ENCODE measurements around the gene USP6NL.
A peak's percentile ranks its signal among the peaks of the same experiment; 100 is the strongest.
"Not testable (repeated sequence)": the region's sequence is repeated elsewhere in the genome, so short reads cannot be mapped to it uniquely, and the experiment has no call there.

USP6NL gene

DNA sequence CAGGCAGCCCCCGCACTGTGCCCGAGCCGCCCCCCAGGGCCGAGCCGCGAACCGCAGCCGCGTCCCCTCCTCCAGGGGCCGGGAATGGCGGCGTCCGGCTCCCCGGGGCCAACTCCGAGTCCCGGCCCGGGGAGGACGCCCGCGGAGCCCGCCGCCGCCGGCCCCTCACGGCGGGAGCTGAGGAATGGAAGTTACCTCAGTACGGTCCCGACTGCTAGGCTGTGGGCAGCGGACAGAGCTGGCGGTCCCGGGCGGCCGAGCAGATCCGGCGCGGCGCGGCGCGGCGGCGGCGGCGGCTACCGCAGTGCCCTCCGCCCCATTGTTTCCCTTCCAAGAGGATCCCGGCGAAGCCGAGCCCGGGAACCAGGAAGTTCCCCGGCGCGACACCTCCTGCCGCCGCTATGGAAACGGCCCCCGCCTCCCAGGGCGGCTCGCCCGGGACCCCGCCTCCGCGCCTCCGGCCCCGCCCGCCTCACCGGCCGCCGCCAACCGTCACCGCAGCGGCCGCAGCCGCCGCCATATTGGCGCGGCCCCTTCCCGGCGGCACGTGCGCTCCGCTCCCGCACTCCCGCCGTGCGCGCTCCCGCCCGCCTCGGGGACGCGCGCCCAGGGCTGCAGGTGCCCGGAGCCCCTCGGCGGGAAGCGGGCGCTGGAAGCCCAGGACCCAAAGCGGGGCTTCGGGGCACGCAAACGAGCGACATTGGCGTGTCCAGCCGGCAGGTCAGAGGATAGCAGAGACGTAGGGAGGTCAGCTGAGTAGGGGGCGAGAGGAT lies at the start of gene USP6NL:
Gene USP6NL (minus strand): TSS at position 403 of the 773 bp plus-strand sequence. CDS start 14,016 bp downstream, outside the sequence.
- peak; percentile 40 for DNase-seq

DNA sequence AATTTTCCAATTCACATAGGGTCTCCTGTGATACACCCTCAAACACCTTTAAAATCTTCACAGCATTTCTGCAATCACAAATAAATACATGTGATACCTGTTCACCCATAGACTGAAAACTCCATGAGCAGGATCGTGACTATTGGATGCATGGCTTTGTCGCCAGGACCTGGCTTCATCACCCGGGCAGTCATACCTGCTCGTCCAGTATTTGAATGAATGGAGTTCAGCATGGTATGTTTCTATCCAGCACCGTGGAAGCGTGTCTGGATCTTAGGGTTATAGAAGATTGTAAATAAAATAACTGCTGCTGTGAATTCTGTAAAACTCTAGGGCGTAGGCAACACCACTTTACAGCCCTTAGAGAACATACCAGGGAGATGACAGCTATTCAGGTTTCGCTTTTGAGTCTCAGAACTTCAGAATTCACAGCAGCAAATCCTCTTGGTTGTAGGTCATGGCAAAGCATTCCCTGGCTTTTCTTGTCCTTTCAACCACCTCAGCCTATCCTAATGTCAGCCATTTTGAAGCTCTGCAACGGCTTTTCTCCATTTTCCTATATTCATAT lies 47.4 kb upstream of the USP6NL start:
- DNase-seq, result no peak

DNA sequence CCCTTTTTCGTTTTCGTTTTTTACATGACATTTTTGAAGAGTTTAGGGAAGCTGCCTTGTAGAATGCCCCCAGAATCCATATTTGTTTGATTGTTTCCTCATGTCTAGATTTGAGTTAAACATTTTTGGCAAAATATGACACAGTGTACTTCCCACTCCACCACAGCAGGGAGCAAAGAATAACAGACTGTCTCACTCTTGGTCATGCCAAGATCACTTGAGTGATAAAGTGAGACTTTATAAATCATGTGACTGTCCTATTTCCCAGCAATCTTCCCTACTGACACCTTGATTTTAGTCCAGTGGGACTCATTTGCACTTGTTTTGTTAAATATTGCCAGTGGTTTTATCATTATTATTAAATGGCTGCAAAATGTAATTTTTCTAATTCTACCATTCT lies 44.4 kb upstream of the USP6NL start:
- no peak for DNase-seq

DNA sequence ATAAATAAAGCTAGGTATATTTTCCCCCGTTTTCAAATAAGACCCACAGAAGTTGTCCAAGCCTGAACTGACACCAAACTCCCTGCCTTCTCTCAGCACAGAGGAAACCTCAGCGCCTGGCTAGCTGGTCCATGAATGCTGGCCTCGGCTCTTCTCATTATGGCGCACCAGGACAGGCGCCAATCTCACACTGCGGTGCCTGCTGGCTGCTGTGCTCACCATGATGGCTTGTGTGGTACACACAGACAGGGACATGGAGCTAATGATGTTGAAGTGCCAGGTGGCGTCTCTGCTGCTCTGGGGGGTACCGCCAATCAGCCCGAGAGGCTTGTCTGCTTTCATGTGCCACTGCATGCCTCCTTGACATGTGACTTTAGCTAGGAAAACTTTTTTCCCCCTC lies 43.2 kb upstream of the USP6NL start:
- no peak for DNase-seq

DNA sequence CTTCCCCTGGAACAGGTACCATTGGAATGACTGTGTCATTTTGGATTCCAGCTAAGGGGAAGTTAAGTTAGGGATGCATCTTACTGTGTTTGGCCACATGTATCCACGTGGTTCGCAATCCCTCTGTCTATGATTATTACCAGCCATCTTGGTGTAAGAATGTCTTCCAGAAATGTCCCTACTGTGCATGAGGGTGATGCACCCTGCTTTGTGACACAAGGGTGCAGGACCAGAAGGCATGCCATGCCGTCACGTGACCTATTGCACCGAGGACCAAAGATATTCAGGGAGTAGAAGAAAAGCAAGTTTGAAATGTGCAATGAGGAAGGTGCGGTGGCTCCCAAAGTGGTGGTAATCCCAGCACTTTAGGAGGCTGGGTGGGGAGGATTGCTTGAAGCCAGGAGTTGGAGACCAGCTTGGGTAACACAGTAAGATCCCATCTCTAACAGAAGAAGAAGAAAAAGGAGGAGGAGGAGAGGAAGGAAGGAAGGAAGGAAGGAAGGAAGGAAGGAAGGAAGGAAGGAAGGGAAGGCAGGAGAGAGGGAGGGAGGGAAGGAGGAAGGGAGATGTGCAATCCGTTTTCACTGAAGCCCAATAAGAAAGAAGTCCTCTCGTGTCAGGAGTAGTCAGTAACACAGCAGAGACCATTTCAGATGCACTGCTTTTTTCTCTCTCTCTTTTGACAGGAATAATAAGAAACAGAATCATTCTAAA lies 42.5 kb upstream of the USP6NL start:
- DNase-seq, result no peak

DNA sequence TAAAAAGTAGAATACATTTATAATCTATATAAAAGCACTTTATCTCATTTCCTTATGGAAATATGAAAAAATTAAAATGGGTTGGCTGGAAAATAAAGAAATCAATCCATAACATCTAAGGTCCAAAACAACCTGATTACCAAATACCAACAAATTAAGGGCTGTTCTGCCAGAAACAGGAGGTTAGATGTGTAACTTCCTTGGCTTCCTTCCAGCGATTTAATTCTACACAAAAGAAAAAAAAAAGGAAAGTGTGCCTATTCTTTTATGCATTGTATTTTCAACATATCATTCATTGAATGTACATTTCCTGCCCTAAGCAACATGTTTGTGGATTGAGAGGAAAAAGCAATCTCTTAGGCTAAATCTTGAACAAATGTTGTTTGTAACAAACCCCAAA lies 36.2 kb upstream of the USP6NL start:
- no peak for DNase-seq

DNA sequence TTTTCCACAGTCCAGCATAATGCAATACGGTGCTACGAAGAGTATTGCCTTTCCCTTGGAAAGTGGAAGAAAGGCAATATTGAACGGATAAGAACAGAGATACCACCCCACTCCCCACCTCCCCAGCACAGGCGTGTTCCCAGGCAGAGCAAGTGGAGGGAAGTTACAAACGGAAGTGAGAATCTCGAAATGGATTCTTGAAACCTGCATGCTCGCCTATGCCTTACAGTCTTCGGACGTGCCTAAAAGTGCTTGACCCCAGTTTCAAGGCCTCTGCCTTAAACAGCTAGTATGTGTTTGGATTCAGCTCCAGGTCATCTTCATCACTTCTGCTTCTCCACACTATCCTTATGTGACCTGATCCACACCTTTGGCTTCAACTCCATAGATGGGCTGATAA lies 35.0 kb upstream of the USP6NL start:
- DNase-seq, result no peak

DNA sequence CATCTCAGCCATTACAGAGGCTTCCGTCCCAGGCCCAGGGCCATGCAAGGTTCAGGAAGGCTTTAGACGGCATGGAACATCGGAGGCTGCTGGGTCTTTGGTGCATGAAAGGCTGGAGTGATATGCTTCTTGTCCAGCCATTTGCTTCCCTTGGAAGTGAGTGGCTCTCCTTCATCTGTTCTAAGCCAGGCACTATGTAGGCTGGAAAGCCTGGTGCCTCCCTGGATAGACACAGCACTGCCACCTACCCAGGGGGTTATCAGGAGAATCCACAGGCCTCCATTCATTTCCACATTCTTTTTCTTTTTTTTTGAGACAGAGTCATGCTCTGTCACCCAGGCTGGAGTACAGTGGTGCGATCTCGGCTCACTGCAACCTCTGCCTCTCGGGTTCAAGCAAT lies 31.6 kb upstream of the USP6NL start:
- DNase-seq, result no peak

DNA sequence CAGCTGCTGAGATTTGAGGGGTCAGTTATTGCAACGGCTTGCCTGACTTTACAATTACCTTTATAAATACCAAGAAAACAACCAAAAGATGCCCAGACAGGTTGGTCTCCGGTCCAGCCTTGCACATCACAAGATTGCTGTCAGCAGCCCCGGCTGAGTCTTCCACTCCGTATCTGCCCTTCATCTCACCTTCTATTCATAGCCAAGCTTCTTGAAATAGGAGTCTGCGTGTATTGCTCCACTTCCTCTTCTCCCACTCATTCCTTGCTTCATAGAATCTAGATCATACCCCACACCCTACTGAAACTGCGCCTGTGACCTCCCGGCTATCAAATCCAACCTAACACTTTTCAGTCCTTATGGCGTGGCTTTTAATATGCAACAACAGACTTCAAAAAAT lies 31.1 kb upstream of the USP6NL start:
- DNase-seq, result no peak

DNA sequence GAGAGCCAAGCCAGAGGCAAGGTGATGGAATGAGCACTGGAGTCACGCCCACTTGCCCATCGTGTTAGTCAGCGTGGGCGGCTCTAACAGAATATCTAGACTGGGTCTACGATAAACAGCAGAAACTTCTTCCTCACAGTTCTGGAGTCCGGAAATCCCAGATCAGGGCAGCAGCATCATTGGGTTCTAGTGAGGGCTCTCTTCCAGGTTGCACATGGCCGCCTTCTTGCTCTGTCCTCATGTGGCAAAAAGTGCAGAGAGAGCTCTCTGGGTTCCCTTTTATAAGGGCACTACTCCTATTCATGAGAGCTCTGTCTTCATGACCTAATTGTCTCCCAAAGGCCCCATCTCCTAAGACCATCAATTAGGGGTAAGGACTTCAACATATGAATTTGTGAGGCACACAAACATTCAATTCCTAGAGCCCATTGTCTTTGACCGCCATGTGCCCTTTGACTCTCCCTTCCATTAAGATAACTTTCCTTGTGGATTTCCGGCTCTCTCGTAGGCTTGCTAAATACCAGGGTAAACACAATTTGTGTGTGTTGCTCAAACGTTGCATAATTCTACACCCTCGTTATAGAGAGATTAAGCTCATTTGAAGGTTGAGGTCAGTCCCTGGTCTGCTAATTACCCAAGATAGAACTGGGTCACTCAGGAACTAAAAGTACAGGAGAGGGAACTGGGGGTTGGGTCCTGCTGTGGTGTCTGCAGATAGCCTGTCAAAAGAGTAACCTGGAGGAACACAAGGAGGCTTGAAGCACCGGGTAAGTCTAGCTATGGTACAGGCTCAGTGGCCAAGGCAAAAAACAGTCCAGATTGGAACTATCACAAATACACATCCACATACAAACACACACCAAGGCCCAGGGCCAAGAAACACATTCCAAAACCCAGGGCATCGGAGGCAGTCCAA lies 28.7 kb upstream of the USP6NL start:
- no peak for DNase-seq

DNA sequence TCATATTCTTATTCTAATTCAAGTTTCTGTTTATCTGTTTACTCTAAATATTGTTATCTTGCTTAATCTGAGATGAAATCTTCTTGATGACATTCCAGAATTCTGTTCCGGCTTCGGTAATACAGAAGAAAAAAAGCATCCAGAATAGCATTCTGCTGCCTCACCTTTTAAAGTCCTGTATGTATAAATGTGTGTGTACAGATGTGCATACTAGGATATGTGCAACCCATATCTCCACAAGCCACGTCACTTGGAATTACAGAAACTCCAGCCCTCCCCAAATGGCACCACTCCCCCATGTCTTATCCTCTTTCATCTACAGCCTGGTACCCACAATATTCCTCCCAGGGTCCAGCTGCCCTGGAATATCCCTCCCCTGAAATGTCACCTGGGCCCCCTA lies 27.9 kb upstream of the USP6NL start:
- DNase-seq, result no peak

DNA sequence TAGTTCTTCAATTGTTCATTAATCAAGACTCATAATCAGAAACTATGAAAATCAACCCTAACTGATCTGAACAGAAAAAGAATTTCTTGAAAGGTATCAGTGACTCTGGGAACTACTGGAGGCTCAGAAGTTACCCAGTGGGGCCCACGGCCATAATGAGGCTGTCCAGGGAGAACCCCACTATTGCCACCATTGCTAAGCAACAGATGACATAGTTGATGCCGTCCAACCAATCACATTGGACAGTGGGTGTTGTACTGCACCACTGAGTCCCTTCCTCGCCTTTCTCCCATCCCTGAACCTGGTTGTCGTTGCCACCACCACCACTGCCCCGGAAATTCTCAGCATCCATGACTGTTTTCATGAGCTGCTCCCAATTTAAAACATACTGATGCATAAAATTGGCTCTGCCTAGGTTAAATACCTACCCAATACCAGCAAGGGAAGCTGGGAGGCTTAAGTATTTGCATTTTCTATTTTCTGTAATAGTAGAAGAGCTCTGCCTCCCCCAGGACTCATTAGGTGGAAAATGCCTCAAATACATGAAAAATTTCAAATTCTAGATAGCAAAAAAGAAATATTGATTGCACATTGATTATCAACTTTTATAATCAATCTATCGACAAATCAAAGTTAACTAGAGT lies 26.7 kb upstream of the USP6NL start:
- no peak for DNase-seq

DNA sequence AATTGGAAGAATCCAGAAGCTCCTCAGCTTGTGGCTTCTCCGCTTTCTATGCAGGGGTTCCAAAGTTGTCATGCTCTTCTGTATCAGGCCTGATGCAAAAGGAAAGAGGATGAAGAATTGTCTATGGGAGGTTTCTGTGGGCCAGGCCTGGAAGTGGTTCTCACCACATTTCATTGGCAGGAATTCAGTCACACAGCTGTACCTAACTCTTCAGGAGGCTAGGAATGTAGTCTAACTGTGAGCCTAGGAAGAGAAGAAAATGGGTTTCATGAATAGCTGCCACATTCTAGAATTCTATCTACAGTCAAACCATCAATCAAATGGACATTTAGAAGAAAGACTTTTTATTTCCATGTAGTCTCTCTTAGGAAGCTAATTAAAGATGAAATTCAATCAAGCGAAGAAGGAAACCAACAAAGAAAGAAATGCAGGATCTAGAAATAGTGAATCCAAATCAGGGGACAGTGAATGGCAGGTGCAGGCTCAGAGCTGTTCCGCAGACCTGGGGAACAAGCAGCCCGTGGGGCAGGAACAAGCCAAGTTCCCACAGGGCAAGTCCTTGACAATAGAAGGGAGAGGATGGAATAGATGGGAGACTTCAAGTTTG lies 25.4 kb upstream of the USP6NL start:
- no peak for DNase-seq

DNA sequence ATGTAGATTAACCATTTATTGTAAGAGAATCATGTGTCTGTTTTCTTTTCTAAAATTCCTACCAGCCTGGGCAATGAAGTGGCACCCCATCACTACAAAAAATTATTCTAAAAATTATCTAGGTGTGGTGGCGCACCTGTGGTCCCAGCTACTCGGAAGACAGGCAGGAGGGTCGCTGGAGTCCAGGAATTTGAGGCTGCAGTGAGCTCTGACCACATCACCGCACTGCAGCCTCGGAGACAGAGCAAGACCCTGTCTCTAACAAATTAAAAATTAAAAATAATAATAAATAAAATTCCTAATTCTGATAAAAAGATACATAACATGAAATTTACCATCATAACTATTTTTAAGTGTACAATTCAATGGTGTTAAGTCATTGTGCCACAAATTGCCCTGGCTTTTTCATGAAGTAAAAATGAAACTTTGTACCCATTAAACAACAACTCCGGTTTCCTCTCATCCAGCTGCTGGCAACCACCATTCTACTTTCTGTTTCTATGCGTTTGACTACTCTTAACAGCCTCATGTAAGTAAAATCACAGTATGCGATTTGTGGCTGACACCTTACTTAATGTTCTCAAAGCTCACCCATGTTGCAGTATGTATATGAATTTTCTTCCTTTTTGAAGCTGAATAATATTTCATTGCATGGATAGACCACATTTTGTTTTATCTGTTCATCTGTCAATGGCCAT lies 20.6 kb upstream of the USP6NL start:
- DNase-seq, result no peak

DNA sequence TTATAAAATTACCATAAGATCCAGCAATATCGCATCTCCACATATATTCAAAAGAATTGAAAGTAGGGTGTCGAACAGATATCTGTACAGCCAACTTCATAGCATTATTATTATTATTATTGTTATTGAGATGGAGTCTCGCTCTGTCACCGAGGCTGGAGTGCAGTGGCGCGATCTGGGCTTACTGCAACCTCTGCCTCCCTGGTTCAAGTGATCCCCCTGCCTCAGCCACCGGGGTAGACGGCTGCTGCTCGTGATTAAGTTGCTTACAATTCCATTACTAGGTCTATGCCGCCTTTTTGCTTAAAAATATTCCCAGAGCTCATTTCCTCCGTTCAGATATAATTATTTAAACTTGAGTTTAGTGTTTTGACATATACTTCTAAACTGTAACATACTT lies 19.8 kb upstream of the USP6NL start:
- no peak for DNase-seq

DNA sequence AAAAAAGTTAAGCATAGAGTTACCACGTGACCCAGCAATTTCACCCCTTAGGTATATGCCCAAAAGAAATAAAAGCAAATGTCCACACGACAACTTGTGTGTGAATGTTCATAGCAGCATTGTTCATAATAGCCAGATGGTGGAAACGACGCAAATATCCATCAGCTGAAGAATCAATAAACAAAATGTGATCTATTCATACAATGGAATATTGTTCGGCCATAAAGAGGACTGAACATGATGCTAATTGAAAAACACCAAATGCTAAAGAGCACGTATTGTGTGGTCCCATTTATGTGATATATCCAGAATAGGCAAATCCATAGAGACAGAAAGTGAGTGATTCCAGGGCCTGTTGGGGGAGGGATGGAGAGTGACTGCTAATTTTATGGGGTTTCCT lies 18.3 kb upstream of the USP6NL start:
- no peak for DNase-seq

DNA sequence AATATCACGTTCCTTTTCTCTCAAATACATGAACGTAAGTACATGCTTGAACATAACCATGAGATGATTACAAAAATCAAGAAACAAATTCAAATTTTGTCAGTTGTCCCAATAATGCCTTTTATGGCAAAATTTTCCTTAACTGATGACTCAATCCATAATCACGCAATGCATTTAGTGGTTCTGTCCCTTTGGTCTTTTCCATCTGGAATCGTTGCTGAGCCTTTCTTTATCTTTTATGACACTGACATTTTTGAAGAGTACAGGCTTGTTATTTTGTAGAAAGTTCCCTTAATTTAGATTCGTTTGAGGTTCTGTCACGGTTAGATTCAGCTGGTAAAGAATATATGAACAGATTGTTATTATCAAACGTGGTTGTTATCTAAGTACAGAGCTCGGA lies 16.5 kb upstream of the USP6NL start:
- DNase-seq, result not testable (repeated sequence)

DNA sequence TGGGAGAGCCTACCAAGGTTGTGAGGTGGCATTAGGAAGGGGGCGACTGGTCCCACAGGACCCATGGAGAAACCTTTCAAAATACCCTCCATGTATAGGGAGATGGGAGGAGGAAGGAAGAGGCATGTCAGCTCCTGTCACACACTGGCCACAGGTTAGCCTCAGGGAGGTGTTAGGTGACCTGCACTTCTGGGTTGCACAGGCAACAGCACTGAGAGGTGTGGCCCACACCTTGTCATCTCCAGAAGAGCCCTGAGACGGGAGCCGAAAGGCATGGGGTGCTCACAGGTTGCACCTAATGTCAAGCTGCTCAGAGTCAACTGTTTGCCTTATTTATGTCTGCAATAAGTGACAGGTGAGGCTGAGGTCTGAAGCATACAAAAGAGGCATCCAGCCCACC lies 14.6 kb upstream of the USP6NL start:
- DNase-seq, result no peak

DNA sequence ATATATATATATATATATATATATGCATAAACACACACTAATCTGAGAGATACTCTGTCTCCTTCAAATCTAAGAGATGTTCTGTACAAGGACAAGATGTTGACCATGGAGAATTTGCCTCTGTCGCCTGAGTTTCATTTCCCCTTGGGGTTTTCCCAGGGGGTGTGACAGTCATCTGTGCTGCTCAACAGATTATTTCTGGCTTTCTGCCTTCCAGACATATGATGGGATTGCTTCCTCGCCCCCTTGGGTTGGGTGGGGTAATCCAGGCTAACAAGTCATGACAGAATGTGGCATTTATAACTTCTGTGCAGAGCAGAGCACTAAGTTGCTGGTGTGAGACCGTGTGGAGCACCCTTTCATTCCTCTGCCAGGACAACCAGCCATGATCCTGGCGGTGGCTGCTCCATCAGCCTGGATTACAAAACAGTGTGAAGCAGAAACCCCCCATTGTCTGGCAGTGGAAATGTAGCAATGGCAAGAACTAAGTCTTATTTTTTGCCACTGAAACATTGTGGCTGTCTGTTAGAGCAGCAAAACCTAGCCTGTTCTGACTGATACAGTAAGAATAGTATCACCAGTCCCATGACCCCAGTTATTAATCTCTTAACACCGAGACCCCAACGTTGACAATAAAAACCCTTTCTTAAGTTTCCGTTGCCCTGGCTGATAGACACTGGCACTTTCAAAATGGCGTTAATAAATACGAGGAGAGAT lies 13.7 kb upstream of the USP6NL start:
- no peak for DNase-seq

DNA sequence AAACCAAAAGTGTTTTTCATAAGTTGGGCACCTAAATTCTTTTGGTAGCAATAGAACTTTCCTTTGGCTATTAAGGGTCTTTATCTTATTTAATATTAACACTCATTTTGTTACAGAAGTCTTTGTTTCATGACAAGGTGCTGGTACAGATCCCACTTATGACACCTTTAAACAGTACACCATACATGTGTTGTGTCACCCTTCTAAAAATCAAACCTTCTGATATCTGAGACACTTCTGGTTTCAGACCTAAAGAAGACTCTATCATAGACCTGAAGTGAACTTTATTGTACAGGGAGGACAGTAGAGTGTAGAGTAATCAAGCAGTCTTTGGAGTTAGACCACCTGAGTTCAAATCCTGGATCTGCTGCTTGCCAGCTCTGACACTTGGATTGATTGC lies 5.8 kb upstream of the USP6NL start:
- no peak for DNase-seq

DNA sequence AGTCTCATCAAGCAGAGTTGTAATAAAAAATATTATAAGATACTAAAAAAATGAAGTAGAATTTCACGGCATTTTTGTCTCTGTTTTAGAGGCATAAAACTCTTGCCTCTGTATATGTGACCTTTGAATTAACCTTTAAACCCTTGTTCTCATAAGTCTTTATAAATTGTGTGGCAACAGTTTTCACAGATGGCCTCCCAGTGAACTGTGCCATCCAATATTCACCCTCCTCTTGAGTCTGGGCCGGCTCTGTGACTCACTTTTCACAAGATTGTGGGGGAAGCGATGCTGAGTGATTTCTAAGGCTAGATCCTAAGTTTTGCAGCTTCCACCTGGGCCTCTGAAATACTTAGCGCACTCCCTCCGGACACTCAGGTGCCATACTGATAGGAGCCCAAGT lies 4.6 kb upstream of the USP6NL start:
- no peak for DNase-seq
